HPDE6-E6E7 (cell line): Measurements from ENCODE around the gene WFDC10B.
A peak's percentile ranks its signal among the peaks of the same experiment; 100 is the strongest.
"Not testable (repeated sequence)": the region's sequence is repeated elsewhere in the genome, so short reads cannot be mapped to it uniquely, and the experiment has no call there.

Source experiments
- DNase-seq: peaks from one replicate; pipeline ENCODE4 v3.0.0; 2011; ENCODE audit warnings: missing footprints; ENCODE audit errors: extremely low spot score

Gene WFDC10B

GRCh38 chr20:45704969-45705637, at the start of gene WFDC10B:
TSS of gene WFDC10B (minus strand) at chr20:45705019. CDS start at chr20:45685992, 19,027 bp downstream.
- no peak for DNase-seq

- no peak for DNase-seq
Observed at GRCh38 chr20:45752746-45753145, 47.9 kb upstream of the WFDC10B start.

- no peak for DNase-seq
Observed at GRCh38 chr20:45751721-45752120, 46.9 kb upstream of the WFDC10B start.

- DNase-seq = no peak
Observed at GRCh38 chr20:45745015-45745414, 40.2 kb upstream of the WFDC10B start.

- DNase-seq = no peak
Observed at GRCh38 chr20:45742596-45742995, 37.8 kb upstream of the WFDC10B start.

GRCh38 chr20:45735988-45736387, 31.2 kb upstream of the WFDC10B start:
- DNase-seq = no peak

- no peak for DNase-seq
Observed at GRCh38 chr20:45735552-45735951, 30.7 kb upstream of the WFDC10B start.

GRCh38 chr20:45732199-45732598, 27.4 kb upstream of the WFDC10B start:
- no peak for DNase-seq

- no peak for DNase-seq
Observed at GRCh38 chr20:45727044-45727443, 22.2 kb upstream of the WFDC10B start.

- no peak for DNase-seq
Observed at GRCh38 chr20:45725134-45725533, 20.3 kb upstream of the WFDC10B start.

- no peak for DNase-seq
Observed at GRCh38 chr20:45722047-45722446, 17.2 kb upstream of the WFDC10B start, which contains the start of gene SPINT4. TSS of gene SPINT4 (plus strand) at chr20:45722347. CDS start at chr20:45722368, 21 bp downstream.

GRCh38 chr20:45716141-45716688, 11.4 kb upstream of the WFDC10B start:
- DNase-seq = not testable (repeated sequence)

- DNase-seq = no peak
Observed at GRCh38 chr20:45701873-45702272, 2.9 kb downstream of the WFDC10B start, which contains the start of gene WFDC13. TSS of gene WFDC13 (plus strand) at chr20:45702038. CDS start at chr20:45702124, 86 bp downstream.

GRCh38 chr20:45701104-45701503, 3.7 kb downstream of the WFDC10B start:
- no peak for DNase-seq

GRCh38 chr20:45695496-45695895, 9.3 kb downstream of the WFDC10B start:
- no peak for DNase-seq

GRCh38 chr20:45693346-45693745, 11.5 kb downstream of the WFDC10B start:
- DNase-seq = not testable (repeated sequence)

- DNase-seq = peak; percentile 32
Observed at GRCh38 chr20:45685896-45686295, 18.9 kb downstream of the WFDC10B start.

- no peak for DNase-seq
Observed at GRCh38 chr20:45679650-45680049, 25.2 kb downstream of the WFDC10B start.

GRCh38 chr20:45672765-45673164, 32.1 kb downstream of the WFDC10B start:
- DNase-seq = no peak

GRCh38 chr20:45670139-45670538, 34.7 kb downstream of the WFDC10B start, which contains the start of gene WFDC11:
TSS of gene WFDC11 (minus strand) at chr20:45670239. CDS start at chr20:45650600, 19,639 bp downstream.
- DNase-seq = no peak

GRCh38 chr20:45657038-45657437, 47.8 kb downstream of the WFDC10B start:
- DNase-seq = not testable (repeated sequence)

- DNase-seq = not testable (repeated sequence)
Observed at GRCh38 chr20:45651726-45652125, 53.1 kb downstream of the WFDC10B start.

GRCh38 chr20:45649312-45649863, 55.4 kb downstream of the WFDC10B start:
- DNase-seq = no peak
